CD14-positive monocyte (primary cell): Measurements from ENCODE around the gene EPS8L1. TPM values are rescaled to one million over a fixed set of nuclear protein-coding genes. Genes with fewer than 3 reads are reported as not detected.
A peak's percentile ranks its signal among the peaks of the same experiment; 100 is the strongest.
"Not testable (repeated sequence)": the region's sequence is repeated elsewhere in the genome, so short reads cannot be mapped to it uniquely, and the experiment has no call there.

Experiments used
- DNase-seq, 3 donors: peaks; one replicate each; pipeline ENCODE4 v3.0.0-alpha.2; 2011 to 2022
- H2AFZ ChIP-seq: 2 replicates; pipeline ENCODE4 v1.6.0; 2012; ENCODE audit warnings: mild to moderate bottlenecking, low read depth, low read length, inconsistent platforms; ENCODE audit not compliant: insufficient read depth, poor library complexity, severe bottlenecking
- H3K27ac ChIP-seq, 2 donors: 1 replicate in 1 of 2; 2 replicates in 1 of 2; pipeline ENCODE4 v1.5.1; 2012 to 2013; ENCODE audit warnings: low read length in 2 of 2, control low read depth in 1 of 2, inconsistent platforms in 1 of 2, low read depth in 1 of 2, mild to moderate bottlenecking in 1 of 2
- H3K27me3 ChIP-seq, 2 donors: one replicate each; pipeline versions ENCODE4 v1.6.0 to v1.6.1; 2011 to 2013; ENCODE audit warnings: low read length in 2 of 2; ENCODE audit not compliant: control insufficient read depth in 2 of 2, insufficient read depth in 2 of 2
- H3K36me3 ChIP-seq, 2 donors: replicated peaks in 1 of 2; 1 replicate in 1 of 2; 2 replicates in 1 of 2; pipeline versions ENCODE4 v1.5.1 to v1.6.1; 2012 to 2013; ENCODE audit warnings: low read length in 2 of 2, control low read depth in 1 of 2, inconsistent platforms in 1 of 2, mild to moderate bottlenecking in 1 of 2; ENCODE audit not compliant: insufficient read depth in 2 of 2, control insufficient read depth in 1 of 2
- H3K4me1 ChIP-seq, 2 donors: 1 replicate in 1 of 2; 2 replicates in 1 of 2; pipeline versions ENCODE4 v1.5.1 to v1.6.1; 2012 to 2013; ENCODE audit warnings: low read length in 2 of 2, control low read depth in 1 of 2, inconsistent platforms in 1 of 2, mild to moderate bottlenecking in 1 of 2, moderate library complexity in 1 of 2; ENCODE audit not compliant: insufficient read depth in 2 of 2, control insufficient read depth in 1 of 2
- H3K4me2 ChIP-seq: replicated peaks from 2 replicates; pipeline ENCODE3; 2012; ENCODE audit warnings: low read length, moderate library complexity, mild to moderate bottlenecking; ENCODE audit not compliant: poor library complexity, severe bottlenecking; ENCODE audit errors: extremely low read depth
- H3K4me3 ChIP-seq, 3 experiments: fragments of 200-600 bp in 1 of 3; sonication (generic) in 1 of 3; replicated peaks in 1 of 3; 1 replicate in 2 of 3; 2 replicates in 1 of 3; pipeline ENCODE4 v1.5.1; 2011 to 2013; ENCODE audit warnings: low read length in 3 of 3, mild to moderate bottlenecking in 3 of 3, control low read depth in 2 of 3, low read depth in 2 of 3, inconsistent platforms in 1 of 3, moderate library complexity in 1 of 3
- H3K79me2 ChIP-seq: 2 replicates; pipeline ENCODE4 v1.6.0; 2012; ENCODE audit warnings: mild to moderate bottlenecking, control low read depth, inconsistent platforms, low read length, moderate library complexity; ENCODE audit not compliant: insufficient read depth
- H3K9ac ChIP-seq: 2 replicates; pipeline ENCODE4 v1.6.0; 2017; ENCODE audit warnings: low read length, mild to moderate bottlenecking; ENCODE audit not compliant: insufficient read depth, poor library complexity, severe bottlenecking
- H3K9me3 ChIP-seq, 2 donors: replicated peaks in 1 of 2; 1 replicate in 1 of 2; 2 replicates in 1 of 2; pipeline versions ENCODE4 v1.5.1 to v1.6.1; 2012 to 2013; ENCODE audit warnings: low read length in 2 of 2, control low read depth in 1 of 2; ENCODE audit not compliant: control insufficient read depth in 1 of 2, insufficient read depth in 1 of 2
- H4K20me1 ChIP-seq: 2 replicates; pipeline ENCODE4 v1.6.0; 2012; ENCODE audit warnings: mild to moderate bottlenecking, low read length, control low read depth, moderate library complexity; ENCODE audit not compliant: insufficient read depth
- H3K27ac Mint-ChIP-seq, 7 donors: one replicate each; pipeline ENCODE4 v1.8.0; 2020; ENCODE audit warnings: mild to moderate bottlenecking in 7 of 7, mixed read lengths in 7 of 7, moderate library complexity in 6 of 7, inconsistent platforms in 2 of 7
- H3K27me3 Mint-ChIP-seq, 3 donors: one replicate each; pipeline ENCODE4 v1.8.0; 2021 to 2022; ENCODE audit warnings: low read depth in 3 of 3, mild to moderate bottlenecking in 3 of 3, mixed read lengths in 3 of 3, moderate library complexity in 3 of 3, inconsistent platforms in 1 of 3
- H3K36me3 Mint-ChIP-seq, 2 donors: one replicate each; pipeline ENCODE4 v1.8.0; 2020; ENCODE audit warnings: mixed read lengths in 2 of 2, inconsistent platforms in 1 of 2, mild to moderate bottlenecking in 1 of 2
- H3K4me1 Mint-ChIP-seq: one replicate; pipeline ENCODE4 v1.8.0; 2020; ENCODE audit warnings: mild to moderate bottlenecking, mixed read lengths
- H3K4me3 Mint-ChIP-seq, 2 donors: one replicate each; pipeline ENCODE4 v1.8.0; 2020; ENCODE audit warnings: mild to moderate bottlenecking in 2 of 2, mixed read lengths in 2 of 2, moderate library complexity in 1 of 2
- H3K9me3 Mint-ChIP-seq, 7 donors: one replicate each; pipeline ENCODE4 v1.8.0; 2020 to 2022; ENCODE audit warnings: mixed read lengths in 7 of 7, mild to moderate bottlenecking in 6 of 7, moderate library complexity in 6 of 7, inconsistent platforms in 2 of 7
- CTCF ChIP-seq: fragments of 200-600 bp; IDR thresholded peaks from one replicate; pipeline ENCODE4 v1.8.0; 2022; ENCODE audit warnings: antibody characterized with exemption, mild to moderate bottlenecking
- WGBS: methylation state at CpG from one replicate; pipeline ENCODE4 v1.1.5; 2013; ENCODE audit warnings: missing lambda C conversion rate; ENCODE audit not compliant: insufficient coverage; 5-methylcytosine and 5-hydroxymethylcytosine counted together
- intact Hi-C, 2 donors: fragments of 100-400 bp; cut with micrococcal nuclease; formaldehyde crosslinking; loops; one replicate each; pipeline versions ENCODE4 v1.15.0 to v1.15.1; 2023
- polyA plus RNA-seq, 3 donors: library from polyadenylated mRNA; depleted of rRNA in 1 of 3; unstranded in 2 of 3; stranded (reverse) in 1 of 3; fragments of 300-500 nt in 2 of 3; fragments of >200 nt in 1 of 3; fragmentation: Illumina TruSeq in 2 of 3; gene quantifications; 1 replicate in 2 of 3; 2 replicates in 1 of 3; pipeline ENCODE4 v1.2.3, GENCODE V29; 2012 to 2021

Gene EPS8L1
- polyA plus RNA-seq, 3 donors = 1.5 to 5.0 (median 1.8) TPM

- H3K4me3 ChIP-seq = no peak overlapping the region
- Mint-ChIP-seq H3K27ac (peak overlapping the region in 1 of 7 donors; percentile 22), H3K36me3 (peaks cover under 1 to 9% of the 10 kb centered on the region in 2 donors), H3K9me3 (peaks cover 0 to 6% (median 0%) of the 10 kb centered on the region in 7 donors), H3K27me3 (peaks cover 5 to 16% (median 11%) of the 10 kb centered on the region in 3 donors), H3K4me3 (no peak overlapping the region), H3K4me1 (no peaks in the 10 kb centered on the region)
- no peak for TF ChIP-seq CTCF
- intact Hi-C loops = no loop called here
- H4K20me1 ChIP-seq = peaks cover 5% of the 10 kb centered on the region
- no peaks in the 10 kb centered on the region for H3K79me2 ChIP-seq
- no peaks in the 10 kb centered on the region for H3K9me3 ChIP-seq
- H3K36me3 ChIP-seq = no peaks in the 10 kb centered on the region
- WGBS = 97% methylated on average over 10 of the region's 13 CpGs
- H2AFZ ChIP-seq = no peak overlapping the region
- no peak for DNase-seq
- no peak overlapping the region for H3K27ac ChIP-seq
- no peak overlapping the region for H3K9ac ChIP-seq
- H3K4me1 ChIP-seq = no peaks in the 10 kb centered on the region
- H3K27me3 ChIP-seq = peaks cover 0 to 8% of the 10 kb centered on the region in 2 donors
- H3K4me2 ChIP-seq = no peak overlapping the region
These were observed 40.9 kb upstream of the EPS8L1 start for GRCh38 chr19:55034751-55035150.

- H3K27me3 Mint-ChIP-seq = peaks cover 8 to 20% (median 19%) of the 10 kb centered on the region in 3 donors
- Histone ChIP-seq H2AFZ (no peak overlapping the region), H3K9me3 (no peaks in the 10 kb centered on the region), H3K79me2 (no peaks in the 10 kb centered on the region), H3K9ac (no peak overlapping the region), H3K36me3 (no peaks in the 10 kb centered on the region), H3K4me1 (peaks cover 0 to under 1% of the 10 kb centered on the region in 2 donors), H3K27ac (no peak overlapping the region), H3K4me2 (no peak overlapping the region), H4K20me1 (peaks cover 5% of the 10 kb centered on the region), H3K27me3 (peaks cover 0 to 9% of the 10 kb centered on the region in 2 donors), H3K4me3 (no peak overlapping the region)
- peaks cover 2 to 9% of the 10 kb centered on the region in 2 donors for H3K36me3 Mint-ChIP-seq
- intact Hi-C loops = no loop called here
- DNase-seq = no peak
- H3K4me1 Mint-ChIP-seq = no peaks in the 10 kb centered on the region
- H3K4me3 Mint-ChIP-seq = no peak overlapping the region
- H3K9me3 Mint-ChIP-seq = peaks cover 0 to 5% (median 1%) of the 10 kb centered on the region in 7 donors
- no peak for TF ChIP-seq CTCF
- no CpG with 5 or more reads among the region's 2 CpGs for WGBS
- H3K27ac Mint-ChIP-seq = peak overlapping the region in 1 of 7 donors; percentile 10
These were observed 39.6 kb upstream of the EPS8L1 start for GRCh38 chr19:55036058-55036457.

GRCh38 chr19:55037603-55038002, 38.1 kb upstream of the EPS8L1 start:
- H3K9me3 ChIP-seq, H2AFZ ChIP-seq, intact Hi-C loops, H3K27ac ChIP-seq, H3K9ac ChIP-seq, H3K4me2 ChIP-seq, H3K4me3 ChIP-seq, H3K9me3 Mint-ChIP-seq, H3K27ac Mint-ChIP-seq, DNase-seq, H3K36me3 ChIP-seq, H3K4me3 Mint-ChIP-seq, H3K79me2 ChIP-seq: not testable (repeated sequence)
- Histone ChIP-seq H3K4me1 (peaks cover 9 to 15% of the 10 kb centered on the region in 2 donors), H3K27me3 (peaks cover 2 to 24% of the 10 kb centered on the region in 2 donors), H4K20me1 (peaks cover 14% of the 10 kb centered on the region)
- Mint-ChIP-seq H3K27me3 (peaks cover 22 to 35% (median 32%) of the 10 kb centered on the region in 3 donors), H3K4me1 (peaks cover 15% of the 10 kb centered on the region), H3K36me3 (peaks cover 6 to 12% of the 10 kb centered on the region in 2 donors)
- 100% methylated on average over 1 of the region's 6 CpGs for WGBS
